Measurements from ENCODE around the gene RERE. TPM values are rescaled to one million over a fixed set of nuclear protein-coding genes. Genes with fewer than 3 reads are reported as not detected.

Gene RERE
- total RNA-seq, 2 experiments from 2014 or later: 96.6 to 101 TPM

DNA sequence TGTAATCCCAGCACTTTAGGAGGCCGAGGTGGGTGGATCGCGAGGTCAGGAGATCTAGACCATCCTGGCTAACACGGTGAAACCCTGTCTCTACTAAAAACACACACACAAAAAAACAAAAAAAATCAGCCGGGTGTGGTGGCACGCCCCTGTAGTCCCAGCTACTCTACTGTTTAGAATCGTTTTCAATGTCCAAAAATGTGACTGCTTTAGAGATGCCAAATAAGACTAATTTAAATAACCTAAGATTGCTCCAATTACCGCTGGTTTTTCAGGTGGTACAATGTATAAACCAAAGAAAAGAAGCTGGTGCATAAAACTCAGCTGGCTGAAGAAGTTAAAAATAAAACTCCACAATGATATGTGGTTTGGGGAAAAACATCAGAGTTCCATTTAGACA is 132.0 kb downstream of the RERE start:
- H3K36me3 Mint-ChIP-seq (ENCODE audit: low read depth): peaks cover 22% of the 10 kb centered on the region
- H3K9me3 Mint-ChIP-seq: no peaks in the 10 kb centered on the region
- H3K27me3 Mint-ChIP-seq: no peaks in the 10 kb centered on the region
- POLR2A ChIA-PET: interaction anchor here (1.8 to 2.3 kb wide), 3 partner anchors 15 to 17 kb away, joined by 5 to 7 read pairs (median 6); no protein-coding TSS in a partner anchor
- peaks cover 45% of the 10 kb centered on the region for H3K4me1 Mint-ChIP-seq
- DNase-seq: no peak
- CTCF ChIA-PET: interaction anchor here (0.8 to 1.4 kb wide), 3 partner anchors 14 to 39 kb away, joined by 3 read pairs; no protein-coding TSS in a partner anchor
- H3K27ac Mint-ChIP-seq: no peak overlapping the region
- no peak overlapping the region for H3K4me3 Mint-ChIP-seq

DNA sequence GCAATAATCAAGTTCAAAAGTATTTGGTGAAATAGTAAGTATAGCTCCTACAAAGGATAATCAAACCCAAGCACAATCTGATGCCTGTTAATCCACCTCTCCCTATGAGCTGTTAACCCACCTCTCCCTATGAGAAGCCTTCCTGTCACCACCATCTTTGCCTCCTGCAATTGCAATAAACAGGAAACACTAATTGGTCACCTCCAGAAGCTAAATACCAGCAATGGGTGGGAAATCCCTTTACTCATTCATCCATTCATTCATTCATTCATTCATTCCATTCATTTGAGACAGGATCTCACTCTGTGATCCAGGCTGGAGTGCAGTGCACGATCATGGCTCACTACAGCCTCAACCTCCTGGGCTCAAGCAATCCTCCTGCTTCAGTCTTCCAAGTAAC is 132.8 kb downstream of the RERE start:
- POLR2A ChIA-PET: interaction anchor here (0.9 to 2.3 kb wide), 4 partner anchors 15 to 20 kb away, joined by 3 to 7 read pairs (median 6); no protein-coding TSS in a partner anchor
- CTCF ChIA-PET: interaction anchor here (0.9 to 1.0 kb wide), 3 partner anchors 17 to 164 kb away, joined by 3 read pairs; no protein-coding TSS in a partner anchor
- H3K36me3 Mint-ChIP-seq (ENCODE audit: low read depth): peaks cover 17% of the 10 kb centered on the region
- peaks cover 45% of the 10 kb centered on the region for H3K4me1 Mint-ChIP-seq
- no peak overlapping the region for H3K4me3 Mint-ChIP-seq
- no peak for DNase-seq
- no peak overlapping the region for H3K27ac Mint-ChIP-seq
- no peaks in the 10 kb centered on the region for H3K27me3 Mint-ChIP-seq
- H3K9me3 Mint-ChIP-seq: no peaks in the 10 kb centered on the region

DNA sequence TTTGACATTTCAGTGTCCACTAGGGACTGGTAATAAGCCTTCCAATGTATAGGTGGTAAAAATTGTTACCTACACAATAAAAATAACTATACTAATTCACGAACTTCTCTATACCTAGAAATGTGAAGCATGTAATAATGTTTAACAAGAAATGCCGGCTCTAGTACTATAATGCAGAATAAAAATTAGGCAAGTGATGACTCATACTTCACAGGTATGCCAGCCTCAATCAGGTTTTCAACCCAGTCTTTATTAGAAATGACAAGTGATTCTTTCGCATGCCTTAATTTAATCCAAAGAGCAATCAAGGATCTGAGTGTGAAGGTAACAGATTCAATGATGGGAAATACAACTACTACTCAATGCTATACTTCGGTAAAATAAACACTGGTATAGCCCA is 134.9 kb downstream of the RERE start:
- ChIA-PET POLR2A (interaction anchor here (2.3 kb wide), 1 partner anchor 19 kb away, joined by 12 read pairs; no protein-coding TSS in a partner anchor), CTCF (interaction anchor here (0.6 to 2.3 kb wide), 2 partner anchors 13 to 281 kb away, joined by 3 to 10 read pairs; no protein-coding TSS in a partner anchor)

DNA sequence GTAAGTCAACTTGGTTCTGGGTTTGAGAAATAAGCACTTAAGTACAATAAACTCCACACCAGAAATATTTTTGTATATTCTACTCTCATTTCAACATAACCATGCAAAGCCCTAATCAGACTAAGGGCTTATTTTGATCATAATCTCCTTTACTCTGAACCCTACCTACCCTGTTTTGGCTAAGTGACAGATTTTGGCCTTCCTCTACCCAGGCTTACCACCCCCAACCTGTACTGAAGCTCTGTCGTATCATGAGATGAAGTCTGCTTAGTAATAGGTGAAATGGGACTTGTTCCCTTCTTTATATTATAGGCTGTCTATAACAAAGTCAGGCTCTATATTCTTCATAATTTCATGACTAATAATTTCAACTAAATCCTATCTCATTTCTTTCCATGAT is 135.5 kb downstream of the RERE start:
- Mint-ChIP-seq H3K9me3 (no peaks in the 10 kb centered on the region), H3K4me3 (no peak overlapping the region), H3K36me3 (ENCODE audit: low read depth) (peaks cover 13% of the 10 kb centered on the region), H3K27ac (no peak overlapping the region), H3K27me3 (no peaks in the 10 kb centered on the region), H3K4me1 (peaks cover 35% of the 10 kb centered on the region)
- ChIA-PET CTCF (interaction anchor here (1.3 to 2.8 kb wide), 4 partner anchors 10 to 120 kb away, joined by 8 to 15 read pairs (median 12); no protein-coding TSS in a partner anchor), POLR2A (interaction anchor here (1.2 to 2.3 kb wide), 2 partner anchors 12 to 20 kb away, joined by 5 to 12 read pairs; no protein-coding TSS in a partner anchor)
- no peak for DNase-seq

More for the DNA sequence above, 134.9 kb downstream of the RERE start:
- Mint-ChIP-seq H3K4me1 (peaks cover 39% of the 10 kb centered on the region), H3K4me3 (no peak overlapping the region), H3K36me3 (ENCODE audit: low read depth) (peaks cover 13% of the 10 kb centered on the region), H3K27ac (no peak overlapping the region), H3K27me3 (no peaks in the 10 kb centered on the region), H3K9me3 (no peaks in the 10 kb centered on the region)
- DNase-seq: no peak

DNA sequence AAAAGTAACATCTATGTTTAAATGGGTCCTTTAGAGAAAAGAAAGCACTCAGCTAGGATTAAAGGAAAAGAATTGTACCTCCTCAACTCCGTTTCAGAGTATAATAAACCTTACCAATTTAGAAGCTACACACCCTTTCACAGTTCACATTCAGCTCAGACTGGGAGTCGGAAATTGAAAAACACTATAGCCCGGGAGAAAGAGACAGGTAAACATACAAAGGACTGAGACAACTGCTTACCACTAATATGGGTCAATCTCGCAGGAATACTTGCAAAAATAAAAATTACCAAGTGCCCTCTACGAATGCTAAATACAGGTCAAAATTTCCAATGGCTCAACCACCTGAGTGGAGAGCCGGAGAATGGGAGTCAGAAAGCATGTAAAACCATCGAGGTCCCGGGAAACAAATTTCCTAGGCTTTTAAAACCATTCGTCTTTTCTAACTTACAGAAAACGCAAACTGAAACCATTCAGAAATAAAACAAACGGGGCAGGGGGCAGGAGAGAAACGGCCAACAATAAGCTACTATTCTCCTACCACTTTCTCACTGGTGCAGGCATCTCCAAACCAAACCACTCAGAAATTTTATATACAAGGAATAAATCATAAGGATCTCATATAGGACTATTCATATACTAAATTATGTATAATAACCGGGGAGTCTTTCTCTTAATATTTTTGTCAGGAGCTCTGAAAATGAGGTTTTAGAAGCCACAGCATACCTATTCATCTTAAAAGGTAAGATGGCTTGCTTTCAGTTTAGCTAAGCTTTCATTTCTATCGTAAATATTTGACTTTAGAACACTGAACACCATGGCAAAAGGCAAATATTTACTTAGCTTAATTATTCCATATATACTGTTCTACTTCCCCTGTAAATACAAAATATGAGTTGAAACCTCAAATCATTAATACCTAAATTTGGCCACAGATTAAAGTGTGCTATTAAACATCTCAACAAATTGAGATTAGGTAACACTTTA is 136.5 kb downstream of the RERE start:
- peaks cover 10% of the 10 kb centered on the region for H3K36me3 Mint-ChIP-seq (ENCODE audit: low read depth)
- no peak overlapping the region for H3K4me3 Mint-ChIP-seq
- H3K9me3 Mint-ChIP-seq: no peaks in the 10 kb centered on the region
- no peaks in the 10 kb centered on the region for H3K27me3 Mint-ChIP-seq
- H3K4me1 Mint-ChIP-seq: peaks cover 34% of the 10 kb centered on the region
- ChIA-PET CTCF (interaction anchor here (1.1 to 2.8 kb wide), 7 partner anchors 9 to 168 kb away, joined by 4 to 15 read pairs (median 8); no protein-coding TSS in a partner anchor), POLR2A (interaction anchor here (0.6 to 2.3 kb wide), 6 partner anchors 10 to 32 kb away, joined by 3 to 12 read pairs (median 3); no protein-coding TSS in a partner anchor)
- no peak for DNase-seq
- no peak overlapping the region for H3K27ac Mint-ChIP-seq

DNA sequence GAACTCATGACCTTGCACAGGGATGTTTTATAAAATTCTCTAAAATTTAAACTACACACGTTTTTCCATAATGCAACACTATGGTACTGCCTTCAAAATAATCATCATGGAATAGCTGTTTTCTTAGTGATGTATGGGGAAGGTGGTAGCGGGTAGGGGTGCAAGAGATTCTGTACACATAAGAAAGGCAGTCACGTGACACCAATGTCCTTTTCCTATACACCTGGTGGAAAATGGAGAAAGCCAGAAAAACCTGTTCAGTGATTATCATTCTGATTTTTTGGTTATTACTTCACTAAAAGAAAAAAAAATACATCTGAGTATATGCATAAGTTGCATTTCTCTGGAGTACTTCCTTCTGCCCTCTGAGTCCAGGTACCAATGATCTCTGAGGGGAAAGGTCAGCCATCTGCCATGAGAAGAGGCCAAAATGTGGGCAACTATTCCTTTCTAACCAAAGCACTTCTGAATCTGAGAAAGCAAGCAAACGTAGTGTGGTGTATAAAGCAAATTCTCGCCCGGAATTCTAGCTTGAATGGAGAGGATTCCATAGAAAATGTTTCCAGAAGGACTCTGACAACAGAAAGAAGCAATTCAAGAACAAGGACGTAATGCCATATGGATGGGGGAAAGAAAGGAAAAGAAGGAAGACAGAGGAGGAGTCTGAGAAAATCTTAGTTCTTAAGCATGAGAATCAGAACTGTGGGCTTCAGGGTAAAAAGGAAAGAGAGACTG is 137.3 kb downstream of the RERE start:
- Mint-ChIP-seq H3K4me1 (peaks cover 31% of the 10 kb centered on the region), H3K36me3 (ENCODE audit: low read depth) (peaks cover 10% of the 10 kb centered on the region), H3K27me3 (no peaks in the 10 kb centered on the region), H3K27ac (no peak overlapping the region), H3K9me3 (no peaks in the 10 kb centered on the region), H3K4me3 (no peak overlapping the region)
- ChIA-PET POLR2A (interaction anchor here (0.8 to 2.3 kb wide), 4 partner anchors 10 to 22 kb away, joined by 3 to 12 read pairs (median 4); no protein-coding TSS in a partner anchor), CTCF (interaction anchor here (1.1 to 2.8 kb wide), 8 partner anchors 8 to 169 kb away, joined by 3 to 15 read pairs (median 6); no protein-coding TSS in a partner anchor)
- no peak for DNase-seq

DNA sequence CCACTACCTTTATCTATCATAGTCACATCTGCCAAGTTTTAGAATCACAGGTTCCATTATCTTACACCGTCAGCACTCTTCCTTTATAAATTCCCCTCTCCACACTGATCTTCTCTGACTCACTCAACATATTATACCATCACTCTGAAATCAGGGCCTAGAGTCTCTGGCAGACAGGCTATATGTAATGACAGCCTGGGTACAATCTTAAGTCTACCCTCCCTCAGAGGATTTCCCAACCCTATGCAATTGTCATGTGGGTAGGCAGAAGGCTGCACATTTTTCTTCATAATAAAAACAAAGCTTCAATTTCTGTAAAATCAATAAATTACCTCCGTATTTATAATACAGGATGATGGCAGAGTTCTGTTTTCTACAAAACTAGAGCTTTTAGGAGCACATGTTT is 138.0 kb downstream of the RERE start:
- H3K36me3 Mint-ChIP-seq (ENCODE audit: low read depth): peaks cover 7% of the 10 kb centered on the region
- CTCF ChIA-PET: interaction anchor here (1.2 to 2.8 kb wide), 3 partner anchors 8 to 169 kb away, joined by 3 to 15 read pairs (median 5); no protein-coding TSS in a partner anchor
- DNase-seq: no peak
- H3K27ac Mint-ChIP-seq: no peak overlapping the region
- peaks cover 24% of the 10 kb centered on the region for H3K4me1 Mint-ChIP-seq
- no peak overlapping the region for H3K4me3 Mint-ChIP-seq
- POLR2A ChIA-PET: interaction anchor here (0.8 to 1.1 kb wide), 2 partner anchors 9 to 21 kb away, joined by 3 to 5 read pairs; no protein-coding TSS in a partner anchor
- H3K9me3 Mint-ChIP-seq: no peaks in the 10 kb centered on the region
- H3K27me3 Mint-ChIP-seq: no peaks in the 10 kb centered on the region

DNA sequence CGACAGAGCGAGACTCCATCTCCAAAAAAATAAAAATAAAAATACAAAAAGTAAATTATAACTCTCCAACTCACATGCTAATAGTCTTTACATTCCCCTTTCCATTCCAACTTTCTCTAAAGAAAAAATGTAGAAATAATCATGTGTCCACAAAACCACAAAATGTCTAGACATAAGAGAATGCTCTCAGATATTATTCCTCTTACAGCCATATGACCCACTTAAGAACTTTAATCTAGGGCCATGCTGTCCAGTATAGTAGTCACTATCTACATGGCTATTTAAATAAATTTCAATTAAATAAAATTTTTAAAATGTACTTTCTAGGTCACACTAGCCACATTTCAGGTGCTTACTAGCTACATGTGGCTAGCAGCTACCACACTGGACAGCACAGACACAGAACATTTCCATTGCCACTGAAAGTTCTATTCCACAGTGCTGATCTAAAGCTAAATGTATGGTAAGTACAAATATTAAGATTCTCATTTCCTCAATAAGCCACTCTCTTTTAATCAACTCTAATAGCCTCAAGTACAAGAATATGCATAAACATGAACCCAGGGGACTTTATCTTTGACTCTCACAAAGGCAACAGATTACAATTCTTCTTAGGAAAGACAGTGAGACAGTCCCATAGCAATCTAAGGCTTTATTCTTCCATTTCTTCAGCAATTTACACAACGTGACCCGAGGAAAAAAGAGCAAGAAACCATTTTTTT is 138.6 kb downstream of the RERE start:
- Mint-ChIP-seq H3K4me1 (peaks cover 21% of the 10 kb centered on the region), H3K27me3 (no peaks in the 10 kb centered on the region)
- CTCF ChIA-PET: interaction anchor here (1.0 to 2.8 kb wide), 4 partner anchors 7 to 170 kb away, joined by 3 to 15 read pairs (median 4); no protein-coding TSS in a partner anchor

DNA sequence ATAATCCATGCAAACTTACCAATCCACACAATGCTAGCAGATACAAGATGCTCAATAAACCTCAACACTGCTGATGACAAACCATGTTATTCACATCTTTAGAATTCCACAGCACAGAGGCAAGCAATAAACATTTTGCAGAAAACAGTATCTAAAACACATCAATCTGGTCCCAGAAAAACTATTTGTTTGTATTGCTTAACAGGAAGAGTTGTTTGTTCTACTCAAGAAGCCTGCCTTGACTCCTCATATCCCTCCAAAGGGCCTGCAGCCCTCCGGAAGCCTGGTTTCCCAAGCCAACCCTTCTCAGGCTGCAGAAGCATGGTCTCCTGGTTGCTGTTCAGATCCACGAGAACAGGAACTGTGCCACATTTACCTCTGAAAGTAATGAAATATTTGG is 139.7 kb downstream of the RERE start:
- Mint-ChIP-seq H3K27me3 (no peaks in the 10 kb centered on the region), H3K4me3 (no peak overlapping the region), H3K9me3 (no peaks in the 10 kb centered on the region), H3K36me3 (ENCODE audit: low read depth) (peaks cover 7% of the 10 kb centered on the region), H3K27ac (no peak overlapping the region), H3K4me1 (peaks cover 17% of the 10 kb centered on the region)
- no peak for DNase-seq
- CTCF ChIA-PET: interaction anchor here (0.8 to 1.0 kb wide), 2 partner anchors 48 to 172 kb away, joined by 3 read pairs; no protein-coding TSS in a partner anchor
- POLR2A ChIA-PET: no interaction called here

More for the DNA sequence above, 138.6 kb downstream of the RERE start:
- POLR2A ChIA-PET: interaction anchor here (0.8 to 1.1 kb wide), 2 partner anchors 9 to 22 kb away, joined by 3 to 5 read pairs; no protein-coding TSS in a partner anchor
- Mint-ChIP-seq H3K9me3 (no peaks in the 10 kb centered on the region), H3K27ac (no peak overlapping the region), H3K36me3 (ENCODE audit: low read depth) (peaks cover 7% of the 10 kb centered on the region), H3K4me3 (no peak overlapping the region)
- no peak for DNase-seq

DNA sequence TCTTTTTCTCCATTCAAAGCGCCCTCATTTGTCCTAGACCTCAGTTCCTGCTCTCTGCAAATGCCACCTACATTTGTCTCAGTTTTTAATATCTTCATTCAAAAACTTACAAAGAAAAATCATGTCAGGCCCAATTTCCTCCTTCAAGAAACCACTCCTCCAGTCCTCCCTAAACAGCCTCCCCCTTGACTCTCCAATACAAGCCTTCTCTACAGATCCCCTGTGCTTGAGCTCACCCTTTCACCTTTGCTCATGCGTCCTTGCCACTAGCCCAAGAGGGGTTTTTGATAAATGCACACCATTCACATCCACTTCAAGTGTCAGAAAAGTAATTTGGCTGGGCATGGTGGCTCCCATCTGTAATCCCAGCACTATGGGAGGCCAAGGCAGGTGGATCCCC is 140.6 kb downstream of the RERE start:
- Mint-ChIP-seq H3K36me3 (ENCODE audit: low read depth) (peaks cover 7% of the 10 kb centered on the region), H3K27ac (no peak overlapping the region), H3K9me3 (no peaks in the 10 kb centered on the region), H3K27me3 (no peaks in the 10 kb centered on the region), H3K4me1 (peaks cover 11% of the 10 kb centered on the region), H3K4me3 (no peak overlapping the region)
- ChIA-PET POLR2A (no interaction called here), CTCF (interaction anchor here (1.1 kb wide), 1 partner anchor 50 kb away, joined by 3 read pairs; no protein-coding TSS in a partner anchor)
- no peak for DNase-seq

DNA sequence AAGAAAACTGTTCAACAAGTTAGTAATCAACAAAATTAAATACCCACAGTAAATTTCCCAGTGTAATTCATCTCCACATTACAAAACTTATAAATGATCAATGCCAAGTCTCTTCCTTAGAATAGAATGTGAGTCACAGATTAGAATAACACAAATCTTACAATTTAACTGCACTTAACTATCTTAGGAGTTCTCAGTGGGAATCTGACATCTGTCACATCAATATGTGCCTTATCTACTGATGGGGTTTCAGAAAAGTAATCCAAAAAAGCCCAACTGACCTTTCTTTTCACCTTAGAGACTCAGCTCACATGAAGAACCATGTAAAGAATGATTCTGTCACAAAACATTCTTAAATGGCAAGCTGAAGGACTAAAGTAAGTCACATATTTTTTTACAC is 141.4 kb downstream of the RERE start:
- no peak for DNase-seq
- Mint-ChIP-seq H3K4me3 (no peak overlapping the region), H3K4me1 (peaks cover 14% of the 10 kb centered on the region), H3K27ac (no peak overlapping the region), H3K9me3 (no peaks in the 10 kb centered on the region), H3K36me3 (ENCODE audit: low read depth) (peaks cover 7% of the 10 kb centered on the region), H3K27me3 (no peaks in the 10 kb centered on the region)
- ChIA-PET POLR2A (no interaction called here), CTCF (interaction anchor here (1.1 kb wide), 1 partner anchor 51 kb away, joined by 3 read pairs; no protein-coding TSS in a partner anchor)

Data from activated CD4-positive, alpha-beta memory T cell treated with anti-CD3 and anti-CD28 coated beads, Interleukin-2, amount 10 ng/mL, durations not matched to agents 7 days and 5 days (primary cell).